ENCODE results near the gene MMP2.

- TF ChIP-seq CTCF (IDR thresholded peaks at IDR 0.05; ENCODE audit: insufficient read depth, low read depth, low read length) (no peak), EZH2 (IDR thresholded peaks at IDR 0.05; ENCODE audit: insufficient read depth, low read length) (no peak)
These were observed 10.3 kb downstream of the MMP2 start for GRCh38 chr16:55489119-55489955.
